ENCODE data around the gene SPOCD1.

SPOCD1 gene

GRCh38 chr1:31771891-31772668 is 43.7 kb downstream of the SPOCD1 start:
- DNase-seq (ENCODE audit: low read depth): peak; percentile 49

- no peak for DNase-seq (ENCODE audit: low read depth)
Observed at GRCh38 chr1:31769720-31770390, 46.0 kb downstream of the SPOCD1 start.

- no peak for DNase-seq (ENCODE audit: low read depth)
Observed at GRCh38 chr1:31768939-31769704, 46.7 kb downstream of the SPOCD1 start.

DNA sequence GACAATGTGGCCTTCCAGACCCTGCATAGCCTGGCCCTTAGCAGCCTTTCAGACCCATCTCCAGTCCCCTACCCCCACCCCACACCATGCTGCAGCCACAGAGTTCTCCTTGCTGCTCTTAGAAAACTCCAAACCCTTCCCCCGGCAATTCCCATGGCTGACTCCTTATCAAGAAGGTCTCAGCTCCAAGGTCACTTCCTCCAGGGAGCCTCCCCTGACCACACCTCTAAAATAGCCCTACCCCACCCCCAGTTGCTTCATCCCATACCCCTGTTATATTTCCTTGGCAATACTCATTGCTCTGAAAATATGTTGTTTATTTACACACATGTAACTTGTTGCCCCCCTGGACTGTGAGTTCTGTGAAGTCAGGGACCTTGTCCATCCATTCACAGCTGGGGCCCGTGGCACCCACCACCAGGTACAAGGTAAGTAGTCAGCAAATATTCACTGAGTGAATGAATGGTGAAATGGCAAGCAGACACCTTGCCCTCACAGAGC is 47.4 kb downstream of the SPOCD1 start:
- DNase-seq (ENCODE audit: low read depth): no peak

DNA sequence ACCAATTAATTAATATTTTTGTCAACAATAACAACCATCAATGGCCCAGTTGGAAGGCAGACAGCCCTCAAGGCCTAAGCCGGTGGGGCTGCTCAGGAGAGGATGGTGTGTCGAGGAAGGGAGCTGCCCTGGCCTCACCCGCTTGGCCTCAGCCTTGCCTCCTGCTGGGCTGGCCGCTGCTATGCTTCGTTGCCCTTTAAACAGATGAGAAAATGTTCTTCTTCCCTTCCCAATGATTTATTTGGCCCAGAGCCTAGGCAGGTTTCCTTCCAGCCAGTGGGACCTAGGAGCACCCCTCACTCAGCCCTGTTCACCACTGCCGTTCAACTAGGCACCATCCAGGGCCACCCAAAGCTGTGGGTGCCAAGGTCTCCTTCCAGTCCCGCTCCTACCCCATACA is 48.6 kb downstream of the SPOCD1 start:
- DNase-seq (ENCODE audit: low read depth): no peak

DNA sequence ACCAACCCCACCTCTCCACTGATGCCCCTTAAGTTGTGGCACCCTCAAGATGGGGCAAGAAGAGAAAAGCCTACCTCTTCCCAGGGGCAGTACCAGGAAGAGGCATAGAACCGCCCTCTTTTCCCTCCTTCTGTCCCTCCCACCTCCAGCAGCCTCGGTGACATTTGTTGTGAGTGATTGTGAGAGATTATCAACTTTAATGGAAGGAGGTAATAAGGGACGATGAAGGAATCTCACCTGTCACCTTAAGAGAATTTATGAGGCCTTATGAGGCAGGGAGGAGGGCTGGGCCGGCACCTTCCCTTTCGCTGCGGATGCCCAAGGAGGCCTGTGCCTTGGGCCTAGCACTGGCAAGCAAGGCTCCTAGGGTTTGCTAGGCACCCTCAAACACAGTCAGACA is 50.3 kb downstream of the SPOCD1 start:
- DNase-seq (ENCODE audit: low read depth): no peak

GRCh38 chr1:31765041-31765467 is 50.8 kb downstream of the SPOCD1 start:
- DNase-seq (ENCODE audit: low read depth): no peak

GRCh38 chr1:31764312-31765040 is 51.3 kb downstream of the SPOCD1 start, which contains the start of gene ADGRB2:
Gene ADGRB2, minus strand, starts transcription at chr1:31764340. Its CDS starts 7,119 bp downstream, at chr1:31757221.
- DNase-seq (ENCODE audit: low read depth): no peak

DNA sequence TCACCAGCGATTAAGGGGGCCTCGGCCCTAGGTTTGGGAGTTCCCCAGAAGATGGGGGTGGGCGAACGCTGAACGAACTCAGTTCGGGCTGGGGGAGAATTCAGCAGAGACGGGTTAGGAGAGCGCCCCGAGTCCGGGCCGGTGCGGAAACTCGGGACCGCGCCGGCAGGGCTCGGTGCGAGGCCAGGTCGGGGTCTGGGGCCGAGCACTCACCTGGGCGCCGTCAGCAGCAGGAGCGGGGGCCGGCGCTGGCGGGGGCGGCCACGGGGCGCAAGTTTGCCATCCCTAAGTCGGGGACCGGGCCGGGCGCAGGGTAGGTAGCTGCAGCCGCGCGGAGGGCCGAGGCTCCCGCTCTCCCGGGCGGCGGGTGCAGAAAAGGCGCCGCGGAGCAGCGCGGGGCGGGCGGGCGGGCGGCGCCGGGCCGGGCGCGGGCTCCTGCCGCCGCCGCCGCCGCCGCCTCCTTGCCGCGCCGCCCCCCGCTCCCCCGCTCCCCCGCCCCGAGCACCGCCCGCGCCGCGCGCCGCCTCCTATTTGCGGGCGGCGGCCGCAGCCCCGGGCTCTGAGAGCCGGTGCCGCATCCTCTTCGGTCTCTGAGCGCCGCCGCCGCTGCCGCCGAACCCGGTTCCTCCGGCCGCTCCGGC is 52.0 kb downstream of the SPOCD1 start:
- no peak for DNase-seq (ENCODE audit: low read depth)

- DNase-seq (ENCODE audit: low read depth): peak; percentile 73
Observed at GRCh38 chr1:31762726-31763670, 52.8 kb downstream of the SPOCD1 start.

- DNase-seq (ENCODE audit: low read depth): no peak
Observed at GRCh38 chr1:31762323-31762722, 53.5 kb downstream of the SPOCD1 start.

DNA sequence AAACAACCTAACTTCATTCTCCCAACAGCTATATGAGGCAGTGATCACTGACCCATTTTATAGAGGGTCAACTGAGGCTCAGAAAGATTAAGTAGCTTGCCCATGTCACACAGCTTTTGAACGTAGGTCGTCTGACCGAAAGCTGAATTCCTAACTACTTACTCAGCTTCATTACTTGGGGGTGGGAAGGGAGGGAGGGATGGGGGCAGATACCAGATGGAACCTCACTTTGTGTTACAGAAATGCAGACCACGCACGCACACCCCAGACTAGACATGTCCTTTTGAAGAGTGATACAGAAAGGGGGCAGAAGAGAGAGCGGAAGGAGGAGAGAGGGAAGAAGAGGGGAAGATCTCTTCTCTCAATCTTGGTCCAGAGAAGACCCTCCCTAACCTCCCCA is 53.9 kb downstream of the SPOCD1 start:
- no peak for DNase-seq (ENCODE audit: low read depth)

DNA sequence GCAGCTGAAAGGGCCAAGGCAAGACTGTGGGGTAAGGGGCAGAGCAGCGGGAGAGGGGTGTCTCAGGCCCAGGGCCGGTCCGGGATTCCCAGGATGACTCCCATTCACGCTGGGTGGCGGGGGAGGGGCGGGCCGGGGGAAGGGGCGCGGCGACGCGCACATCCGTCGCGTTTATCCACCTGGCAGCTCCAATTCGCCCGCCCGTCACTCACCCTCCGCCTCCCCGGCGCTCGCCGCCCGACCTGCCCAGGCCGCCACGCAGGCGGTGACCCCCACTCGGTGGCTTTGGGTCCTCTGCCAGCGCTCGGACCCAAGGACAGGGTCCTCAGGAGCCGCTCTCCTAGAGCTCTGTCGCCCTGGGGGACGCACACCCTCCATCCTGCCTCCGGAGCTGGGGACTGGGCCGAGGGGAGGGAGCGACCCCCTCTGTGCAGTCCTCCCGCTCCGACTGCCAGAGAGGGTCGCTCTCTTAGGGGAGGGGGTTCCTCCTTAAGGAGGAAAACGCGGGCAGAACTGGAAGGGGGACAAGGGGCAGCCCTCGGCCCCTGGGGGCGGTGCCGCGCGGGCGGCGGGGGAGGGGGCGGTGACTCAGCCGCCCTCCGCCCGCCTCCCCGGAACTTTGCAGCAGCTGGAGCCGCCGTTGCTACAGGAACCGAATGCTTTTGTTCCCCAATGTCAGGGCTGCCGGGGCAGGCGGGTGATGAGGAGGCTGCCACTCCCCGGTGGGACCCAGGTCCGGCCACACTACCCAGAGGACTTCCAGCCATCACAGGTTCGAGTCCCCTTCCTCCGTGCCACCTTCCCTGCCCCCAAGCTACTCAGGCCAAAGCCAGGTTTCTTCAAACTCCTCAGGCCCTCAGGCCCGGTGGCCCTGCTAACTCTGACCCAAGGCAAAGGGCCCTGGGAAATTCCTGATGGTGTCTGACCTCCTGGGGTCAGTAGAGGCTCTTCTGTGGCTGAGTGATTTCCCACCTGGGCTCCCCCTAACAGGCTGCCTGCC is 55.1 kb downstream of the SPOCD1 start:
- DNase-seq (ENCODE audit: low read depth): no peak

GRCh38 chr1:31759298-31760023 is 56.4 kb downstream of the SPOCD1 start:
- no peak for DNase-seq (ENCODE audit: low read depth)

DNA sequence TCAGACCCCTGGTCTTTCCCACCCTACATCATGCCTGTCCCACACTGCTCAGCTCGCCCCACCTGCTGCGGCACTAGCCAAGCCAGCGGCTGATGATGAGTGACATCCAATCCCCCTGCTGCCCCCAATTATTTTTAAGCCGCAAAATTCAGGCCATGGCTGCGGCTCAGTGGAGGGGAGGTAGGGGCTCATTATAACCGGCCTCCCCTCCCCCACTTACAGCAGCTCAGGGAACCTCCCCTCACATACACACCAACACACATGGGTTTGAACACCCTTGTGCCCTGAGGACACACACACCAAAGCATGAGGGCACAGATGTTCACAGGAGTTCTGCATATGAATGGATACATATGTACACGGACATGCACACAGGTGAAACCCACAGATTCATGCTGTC is 57.0 kb downstream of the SPOCD1 start:
- DNase-seq (ENCODE audit: low read depth): no peak

- DNase-seq (ENCODE audit: low read depth): no peak
Observed at GRCh38 chr1:31757989-31758388, 57.8 kb downstream of the SPOCD1 start.

- no peak for DNase-seq (ENCODE audit: low read depth)
Observed at GRCh38 chr1:31757204-31757679, 58.6 kb downstream of the SPOCD1 start.

DNA sequence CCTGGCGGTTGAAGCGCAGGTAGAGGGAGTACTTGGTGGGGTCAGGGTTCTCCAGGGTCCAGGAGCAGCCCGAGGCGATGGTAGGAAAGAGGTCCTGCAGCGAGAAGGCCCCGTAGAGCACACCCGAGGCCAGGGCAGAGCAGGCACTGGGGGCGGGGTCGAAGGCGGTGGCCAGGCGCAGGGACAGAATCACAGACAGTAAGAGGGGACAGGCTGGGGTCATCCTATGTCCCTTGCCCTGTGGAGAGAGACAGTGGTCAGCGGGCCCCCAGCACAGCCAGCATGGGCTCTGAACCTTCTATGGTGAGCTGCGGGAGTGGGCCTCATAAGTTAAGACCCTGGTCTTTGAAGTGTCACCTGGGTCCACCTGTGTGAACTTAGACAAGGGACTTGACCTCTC is 59.2 kb downstream of the SPOCD1 start:
- DNase-seq (ENCODE audit: low read depth): no peak
